Neural crest cell (in vitro differentiated cells): ENCODE data around the gene CBX3. TPM values are rescaled to one million over a fixed set of nuclear protein-coding genes. Genes with fewer than 3 reads are reported as not detected.

ENCODE experiments used
- DNase-seq: peaks from one replicate; pipeline ENCODE4 v3.0.0; 2021; ENCODE audit warnings: low read depth, mixed read lengths, low spot score
- H3K27ac Mint-ChIP-seq: one replicate; pipeline ENCODE4 v1.8.0; 2021; ENCODE audit warnings: mild to moderate bottlenecking, mixed read lengths; ENCODE audit not compliant: unreplicated experiment
- H3K27me3 Mint-ChIP-seq: 2 replicates; pipeline ENCODE4 v1.8.0; 2021; ENCODE audit warnings: low read depth, mild to moderate bottlenecking, mixed read lengths
- H3K36me3 Mint-ChIP-seq: 2 replicates; pipeline ENCODE4 v1.8.0; 2021; ENCODE audit warnings: low read depth, mild to moderate bottlenecking, mixed read lengths
- H3K4me1 Mint-ChIP-seq: 2 replicates; pipeline ENCODE4 v1.8.0; 2021; ENCODE audit warnings: mixed read lengths
- H3K4me3 Mint-ChIP-seq: one replicate; pipeline ENCODE4 v1.8.0; 2021; ENCODE audit warnings: mild to moderate bottlenecking, mixed read lengths
- H3K9me3 Mint-ChIP-seq: 2 replicates; pipeline ENCODE4 v1.8.0; 2021; ENCODE audit warnings: mixed read lengths
- CTCF ChIP-seq: fragments of 200-600 bp; sonication (generic); conservative IDR thresholded peaks from 2 replicates; pipeline ENCODE4 v1.5.0; 2021; ENCODE audit warnings: antibody characterized with exemption, mild to moderate bottlenecking
- total RNA-seq: library from RNA; stranded (reverse); gene quantifications from 2 replicates; pipeline ENCODE4 v1.2.1, GENCODE V29; 2021

Gene CBX3
- total RNA-seq, 1 donor from 2014 or later = 293 TPM

DNA sequence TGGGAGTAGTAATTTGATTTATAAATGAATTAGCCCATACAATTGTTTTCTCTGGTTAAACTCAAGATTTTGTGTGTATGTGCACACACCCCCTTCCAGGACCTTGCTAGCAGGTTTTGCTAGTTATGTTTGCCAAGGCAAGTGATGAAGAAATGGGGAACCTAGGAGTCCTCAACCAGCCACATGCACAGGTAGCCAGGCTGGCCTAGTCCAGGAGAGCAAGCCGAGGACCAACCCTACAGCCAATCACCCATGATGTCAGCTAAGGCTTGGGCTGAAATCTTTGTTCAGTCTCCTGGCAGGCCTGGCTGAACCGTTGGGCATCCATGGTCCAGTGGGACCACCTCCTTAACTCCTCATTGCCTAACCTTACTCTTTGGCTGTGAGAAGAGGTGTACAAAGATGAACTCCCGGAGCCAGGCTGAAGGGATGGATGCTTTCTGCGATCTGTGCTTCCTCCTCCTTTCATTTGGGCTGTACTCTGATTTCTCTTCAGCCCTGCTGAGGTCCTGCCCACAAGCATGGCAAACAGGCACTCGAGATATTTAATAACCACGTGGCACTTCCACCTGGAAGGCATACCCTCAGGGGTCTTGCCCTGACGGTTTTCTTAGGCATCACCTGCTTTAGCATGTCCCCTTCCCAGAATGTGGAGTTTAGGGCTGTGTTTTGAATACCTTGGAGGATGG, 23.1 kb upstream of the CBX3 start:
- peak overlapping the region; percentile 47 for H3K4me3 Mint-ChIP-seq
- H3K9me3 Mint-ChIP-seq = peaks cover 3% of the 10 kb centered on the region
- DNase-seq = no peak
- peaks cover 3% of the 10 kb centered on the region for H3K36me3 Mint-ChIP-seq
- no peak overlapping the region for H3K27ac Mint-ChIP-seq
- H3K4me1 Mint-ChIP-seq = peaks cover 5% of the 10 kb centered on the region
- TF ChIP-seq CTCF = no peak
- H3K27me3 Mint-ChIP-seq = peaks cover 16% of the 10 kb centered on the region

- H3K9me3 Mint-ChIP-seq = peaks cover 3% of the 10 kb centered on the region
- peaks cover 14% of the 10 kb centered on the region for H3K27me3 Mint-ChIP-seq
- no peak overlapping the region for H3K27ac Mint-ChIP-seq
- DNase-seq = no peak
- H3K4me1 Mint-ChIP-seq = peaks cover 14% of the 10 kb centered on the region
- H3K36me3 Mint-ChIP-seq = no peaks in the 10 kb centered on the region
- no peak overlapping the region for H3K4me3 Mint-ChIP-seq
- no peak for TF ChIP-seq CTCF
Observed at GRCh38 chr7:26179422-26179821, 22.1 kb upstream of the CBX3 start.

DNA sequence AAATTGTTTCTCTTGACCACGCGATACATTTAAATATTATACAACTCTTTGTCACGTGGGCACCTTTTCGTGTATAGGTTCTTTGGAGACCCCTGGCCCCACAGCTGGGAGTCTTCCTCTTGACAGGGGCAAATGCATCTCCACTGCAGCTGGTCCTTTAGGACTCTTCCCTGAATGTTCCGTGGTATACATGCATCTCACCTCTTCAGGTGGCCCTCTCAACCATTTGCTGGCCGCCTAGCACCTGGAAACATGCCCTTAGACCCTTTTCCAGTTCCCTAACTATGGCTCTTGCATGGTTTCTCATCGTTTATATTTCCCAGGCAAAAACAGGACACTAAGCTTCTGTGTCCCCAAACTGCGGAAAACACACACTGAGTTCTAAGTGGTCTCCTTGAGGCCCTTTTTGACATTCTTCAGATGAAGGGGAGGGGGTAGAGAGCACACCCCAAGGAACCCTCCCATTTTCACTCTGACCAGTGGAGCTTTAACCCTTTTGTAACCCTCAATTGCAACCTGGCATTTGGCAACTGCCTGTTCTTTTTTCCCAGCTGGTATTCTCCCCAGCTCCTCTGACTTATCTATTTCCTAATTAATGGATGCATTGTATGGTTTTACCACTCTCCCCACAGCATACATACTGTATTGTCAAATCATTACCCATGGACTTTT, 21.6 kb upstream of the CBX3 start:
- H3K4me3 Mint-ChIP-seq = peak overlapping the region; percentile 10
- peaks cover 14% of the 10 kb centered on the region for H3K27me3 Mint-ChIP-seq
- no peak overlapping the region for H3K27ac Mint-ChIP-seq
- H3K9me3 Mint-ChIP-seq = peaks cover 3% of the 10 kb centered on the region
- no peak for DNase-seq
- H3K36me3 Mint-ChIP-seq = peaks cover 2% of the 10 kb centered on the region
- TF ChIP-seq CTCF = no peak
- H3K4me1 Mint-ChIP-seq = peaks cover 18% of the 10 kb centered on the region

- peak overlapping the region; percentile 10 for H3K4me3 Mint-ChIP-seq
- H3K36me3 Mint-ChIP-seq = peaks cover 10% of the 10 kb centered on the region
- no peak for DNase-seq
- peaks cover 20% of the 10 kb centered on the region for H3K27me3 Mint-ChIP-seq
- peaks cover 3% of the 10 kb centered on the region for H3K9me3 Mint-ChIP-seq
- H3K27ac Mint-ChIP-seq = no peak overlapping the region
- no peak for TF ChIP-seq CTCF
- H3K4me1 Mint-ChIP-seq = peaks cover 27% of the 10 kb centered on the region
Observed at GRCh38 chr7:26180792-26181198, 20.8 kb upstream of the CBX3 start.

DNA sequence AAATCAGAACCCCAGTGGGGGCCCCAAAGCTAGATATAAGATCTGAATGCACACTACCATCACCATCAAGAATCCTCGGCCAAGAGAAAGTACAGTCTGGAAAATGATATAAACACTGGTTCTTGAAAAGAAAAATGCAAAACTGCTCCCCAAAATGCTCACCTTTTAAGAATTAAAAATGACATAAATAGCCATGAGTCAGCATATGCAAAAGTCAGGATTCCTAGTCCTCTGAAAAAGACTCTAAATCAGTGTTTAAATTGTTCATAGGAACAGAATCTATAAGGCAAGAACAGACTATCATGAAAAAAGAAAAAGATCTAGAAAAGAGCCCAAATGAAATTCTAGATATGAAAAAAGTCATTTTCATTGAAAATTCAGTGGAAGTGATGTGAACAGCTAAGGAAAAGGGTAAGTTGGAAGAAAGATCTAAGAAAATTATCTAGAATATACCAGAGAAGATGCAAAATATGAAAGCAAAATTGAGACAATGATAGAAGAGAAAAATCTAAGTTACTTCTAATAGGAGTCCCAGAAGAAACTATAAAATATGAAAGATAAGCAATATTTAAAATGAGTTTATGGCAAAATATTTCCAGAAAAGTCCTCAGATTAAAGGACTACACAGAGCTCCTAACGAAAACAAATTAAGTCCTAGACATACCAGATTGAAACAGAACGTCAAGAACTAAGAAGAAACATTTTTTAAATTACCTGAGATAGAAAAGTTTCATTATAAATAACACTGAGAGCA, 19.9 kb upstream of the CBX3 start:
- Mint-ChIP-seq H3K36me3 (peaks cover 13% of the 10 kb centered on the region), H3K27ac (no peak overlapping the region), H3K4me3 (peak overlapping the region; percentile 45), H3K27me3 (peaks cover 23% of the 10 kb centered on the region), H3K9me3 (peaks cover 5% of the 10 kb centered on the region), H3K4me1 (peaks cover 31% of the 10 kb centered on the region)
- no peak for DNase-seq
- TF ChIP-seq CTCF = no peak
